Stimulated activated CD4-positive, alpha-beta T cell treated with anti-CD3 and anti-CD28 coated beads, Interleukin-4, amount 100 ng/mL, for 4 hours (primary cell): Measurements from ENCODE around the gene PTPRH.

Source experiments
- DNase-seq, 2 experiments: peaks; one replicate each; pipeline ENCODE4 v3.0.0-alpha.2; 2020

Gene PTPRH, protein sequence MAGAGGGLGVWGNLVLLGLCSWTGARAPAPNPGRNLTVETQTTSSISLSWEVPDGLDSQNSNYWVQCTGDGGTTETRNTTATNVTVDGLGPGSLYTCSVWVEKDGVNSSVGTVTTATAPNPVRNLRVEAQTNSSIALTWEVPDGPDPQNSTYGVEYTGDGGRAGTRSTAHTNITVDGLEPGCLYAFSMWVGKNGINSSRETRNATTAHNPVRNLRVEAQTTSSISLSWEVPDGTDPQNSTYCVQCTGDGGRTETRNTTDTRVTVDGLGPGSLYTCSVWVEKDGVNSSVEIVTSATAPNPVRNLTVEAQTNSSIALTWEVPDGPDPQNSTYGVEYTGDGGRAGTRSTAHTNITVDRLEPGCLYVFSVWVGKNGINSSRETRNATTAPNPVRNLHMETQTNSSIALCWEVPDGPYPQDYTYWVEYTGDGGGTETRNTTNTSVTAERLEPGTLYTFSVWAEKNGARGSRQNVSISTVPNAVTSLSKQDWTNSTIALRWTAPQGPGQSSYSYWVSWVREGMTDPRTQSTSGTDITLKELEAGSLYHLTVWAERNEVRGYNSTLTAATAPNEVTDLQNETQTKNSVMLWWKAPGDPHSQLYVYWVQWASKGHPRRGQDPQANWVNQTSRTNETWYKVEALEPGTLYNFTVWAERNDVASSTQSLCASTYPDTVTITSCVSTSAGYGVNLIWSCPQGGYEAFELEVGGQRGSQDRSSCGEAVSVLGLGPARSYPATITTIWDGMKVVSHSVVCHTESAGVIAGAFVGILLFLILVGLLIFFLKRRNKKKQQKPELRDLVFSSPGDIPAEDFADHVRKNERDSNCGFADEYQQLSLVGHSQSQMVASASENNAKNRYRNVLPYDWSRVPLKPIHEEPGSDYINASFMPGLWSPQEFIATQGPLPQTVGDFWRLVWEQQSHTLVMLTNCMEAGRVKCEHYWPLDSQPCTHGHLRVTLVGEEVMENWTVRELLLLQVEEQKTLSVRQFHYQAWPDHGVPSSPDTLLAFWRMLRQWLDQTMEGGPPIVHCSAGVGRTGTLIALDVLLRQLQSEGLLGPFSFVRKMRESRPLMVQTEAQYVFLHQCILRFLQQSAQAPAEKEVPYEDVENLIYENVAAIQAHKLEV

DNA sequence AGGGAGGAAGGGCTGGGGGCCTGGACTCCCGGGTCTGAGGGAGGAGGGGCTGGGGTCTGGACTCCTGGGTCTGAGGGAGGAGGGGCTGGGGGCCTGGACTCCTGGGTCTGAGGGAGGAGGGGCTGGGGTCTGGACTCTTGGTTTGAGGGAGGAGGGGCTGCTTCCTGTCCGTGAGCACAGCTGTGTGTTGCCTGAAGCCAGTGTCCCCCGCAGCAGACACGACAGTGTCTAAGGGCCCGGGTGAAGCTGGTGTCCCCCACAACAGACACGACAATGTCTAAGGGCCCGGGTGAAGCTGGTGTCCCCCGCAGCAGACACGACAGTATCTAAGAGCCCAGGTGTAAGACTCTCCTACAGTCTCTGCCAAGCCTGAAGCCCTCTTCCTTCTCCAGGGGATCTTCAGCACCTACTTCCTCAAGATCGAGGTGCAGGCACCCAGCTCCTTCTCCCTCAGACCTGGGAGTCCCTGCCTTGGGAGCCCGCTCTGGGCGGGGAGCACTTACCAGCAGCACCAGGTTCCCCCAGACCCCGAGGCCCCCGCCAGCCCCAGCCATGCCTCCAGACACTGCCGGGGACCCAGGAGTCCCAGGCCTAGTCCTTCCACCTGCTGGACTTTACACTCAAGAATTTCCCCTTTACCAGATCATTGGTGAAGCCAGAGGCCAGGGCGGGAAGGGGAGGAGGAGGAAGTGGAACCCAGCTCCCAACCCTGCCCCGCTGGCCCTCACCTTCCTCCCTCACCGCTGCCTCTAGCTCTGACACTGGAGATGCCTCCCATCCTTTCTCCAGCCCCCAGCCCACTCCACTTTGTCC, at the start of gene PTPRH:
PTPRH (minus strand) TSS at position 622 of the 813 bp plus-strand sequence; CDS start at position 554, 68 bp downstream.
- DNase-seq: no peak

DNA sequence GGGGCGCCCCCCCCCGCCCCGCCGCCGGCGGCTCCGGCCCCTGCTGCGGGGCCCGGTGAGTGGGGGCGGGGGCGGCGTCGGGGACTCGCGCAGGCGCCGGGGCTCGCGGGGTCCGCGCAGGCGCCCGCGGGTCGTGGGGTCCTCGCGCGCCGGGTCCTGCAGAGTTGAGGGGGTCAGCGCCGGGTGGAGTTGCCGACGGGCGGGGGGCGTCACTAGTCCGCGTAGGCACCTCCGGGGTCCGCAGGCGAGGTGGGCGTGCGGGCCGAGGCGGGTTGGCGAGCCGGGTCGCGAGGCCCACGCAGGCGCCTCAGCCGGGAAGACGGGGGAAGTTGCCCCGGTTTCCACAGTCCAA, 49.2 kb upstream of the PTPRH start:
- peak; percentile 23 to 64 for DNase-seq

DNA sequence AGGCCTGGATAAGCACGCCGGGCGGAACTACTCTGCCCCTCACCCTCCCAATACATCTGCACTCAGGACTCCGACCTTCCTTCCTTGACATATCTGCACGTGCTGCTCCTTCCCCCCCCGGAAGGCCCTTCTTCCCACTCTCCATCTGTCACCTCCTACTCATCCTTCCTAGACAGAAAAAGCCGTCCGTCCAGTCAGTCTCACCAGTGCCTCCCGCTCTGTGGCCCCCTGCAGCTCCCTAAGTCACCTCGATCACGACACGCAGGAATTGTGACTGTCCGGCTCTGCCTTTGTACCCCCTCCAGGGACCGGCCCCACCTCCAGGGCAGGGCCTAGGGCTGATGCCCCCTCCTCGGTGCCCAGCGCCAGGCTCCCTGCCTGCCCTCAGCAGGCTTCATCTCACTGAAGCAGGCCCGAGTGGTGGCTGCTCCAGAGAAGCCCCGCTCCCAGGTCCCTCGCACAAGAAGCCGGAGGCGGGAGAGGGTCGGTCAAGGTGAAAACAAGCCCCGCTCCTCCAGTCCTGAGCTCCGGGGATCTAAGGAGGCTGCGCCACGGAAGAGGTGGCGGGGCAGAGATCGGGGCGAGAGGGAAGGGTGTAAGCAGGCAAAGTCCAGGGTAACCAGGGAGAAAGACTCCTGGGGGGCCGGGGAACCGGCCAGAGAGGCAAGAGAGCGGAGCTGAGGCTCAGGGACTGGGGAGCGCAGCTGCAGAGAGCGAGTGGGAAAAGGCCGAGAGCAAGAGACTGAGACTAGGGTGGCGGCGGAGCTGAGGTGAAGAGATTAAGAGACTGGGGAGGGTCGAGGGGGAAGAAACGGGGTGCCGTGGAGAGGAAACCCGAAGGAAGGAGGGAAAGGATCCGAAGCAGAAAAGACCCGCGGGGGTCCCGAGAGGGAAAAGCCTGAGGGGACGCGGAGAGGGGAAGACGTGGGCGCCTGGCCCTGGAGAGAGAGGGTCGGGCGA, 48.4 kb upstream of the PTPRH start:
- peak; percentile 22 to 30 for DNase-seq

DNA sequence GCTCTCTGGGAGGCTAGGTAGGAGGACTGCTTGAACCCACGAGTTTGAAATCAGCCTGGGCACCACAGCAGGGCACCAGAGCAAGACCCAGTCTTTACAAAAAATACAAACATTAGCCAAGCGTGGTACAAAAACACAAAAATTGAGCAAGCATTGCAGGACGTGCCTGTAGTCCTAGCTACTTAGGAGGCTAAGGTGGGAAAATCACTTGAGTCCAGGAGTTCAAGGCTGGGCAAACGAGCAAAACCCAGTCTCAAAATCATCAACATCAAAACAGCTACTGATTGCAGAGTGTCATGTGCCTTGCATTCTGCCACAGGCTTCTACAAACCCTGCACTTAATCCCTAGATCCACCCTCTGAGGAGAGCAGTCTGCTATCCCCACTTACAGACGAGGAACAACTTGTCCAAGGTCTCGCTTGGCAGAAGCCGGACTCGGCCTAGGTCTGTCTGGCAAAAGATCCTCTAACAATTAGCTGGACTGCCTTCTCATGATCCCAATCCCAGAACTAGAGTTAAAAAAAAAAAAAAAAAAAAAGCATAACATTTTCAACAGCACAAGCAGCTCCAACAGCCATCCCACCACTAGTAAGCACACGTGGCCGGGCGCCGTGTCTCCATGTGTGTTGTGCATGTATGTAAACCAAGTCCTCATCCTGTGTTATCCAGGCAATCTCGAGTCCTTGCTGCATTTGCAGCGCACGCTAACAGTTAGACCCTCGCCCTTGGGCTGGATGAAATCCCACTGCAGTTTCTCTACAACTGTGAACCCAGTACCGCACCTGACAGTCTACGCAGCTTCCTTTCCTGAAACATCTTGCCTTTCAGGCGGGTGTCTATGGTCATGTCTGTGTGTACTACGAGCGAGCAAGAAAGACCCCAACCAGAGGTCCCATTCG, 47.5 kb upstream of the PTPRH start:
- no peak for DNase-seq

DNA sequence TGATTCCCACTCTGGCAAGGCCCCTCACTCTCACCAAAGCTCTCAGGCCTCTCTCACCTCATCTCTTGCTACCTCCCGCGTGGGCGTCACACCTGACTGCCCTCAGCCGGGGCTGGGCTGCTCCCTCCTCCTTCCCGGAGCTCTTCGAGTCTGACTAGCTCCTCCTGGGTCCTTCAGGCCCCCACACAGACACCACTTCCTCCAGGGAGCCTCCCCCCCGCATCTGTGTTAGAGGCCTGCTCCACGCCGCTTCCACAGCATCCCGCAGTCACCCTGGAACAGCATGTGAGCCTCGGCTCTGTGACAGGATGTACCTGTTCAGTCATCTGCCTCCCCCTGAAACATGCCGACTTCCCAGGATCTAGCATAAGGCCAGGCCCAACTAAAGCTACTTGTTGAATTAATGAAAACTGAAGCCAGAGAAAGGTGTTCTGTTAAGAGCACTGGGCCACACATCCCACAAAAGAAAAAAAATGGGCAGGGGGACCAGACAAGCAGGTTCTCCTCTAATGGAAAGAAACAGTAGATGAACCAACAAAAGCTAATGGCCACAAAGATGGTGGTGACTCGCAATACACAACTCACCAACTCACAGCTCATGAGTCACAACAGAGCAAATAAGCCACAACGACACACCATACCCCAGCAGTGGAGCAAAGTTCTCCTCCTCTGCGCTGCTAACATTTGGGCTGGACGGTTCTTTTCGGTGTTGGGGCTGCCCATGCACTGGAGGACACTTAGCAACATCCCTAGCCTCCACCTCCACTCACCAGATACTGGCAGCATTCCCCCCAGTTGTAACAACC, 46.5 kb upstream of the PTPRH start:
- peak; percentile 55 to 58 for DNase-seq

DNA sequence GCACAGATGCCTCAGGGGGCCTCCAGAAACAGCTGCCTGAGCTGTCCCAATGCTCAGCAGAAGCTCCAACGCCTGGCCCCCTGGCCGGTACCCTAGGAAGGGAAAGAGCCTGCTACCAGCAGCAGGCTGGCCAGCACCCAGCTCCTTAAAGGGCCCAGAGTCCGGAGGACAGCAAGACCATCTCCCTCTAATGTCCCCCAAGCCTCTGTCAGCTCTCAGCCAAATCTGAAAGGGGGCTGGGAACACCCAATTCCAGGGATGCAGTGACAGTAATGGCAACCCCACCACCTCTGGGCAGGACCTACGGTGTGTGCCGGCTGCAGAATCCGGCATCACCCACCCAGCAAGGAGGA, 45.3 kb upstream of the PTPRH start:
- DNase-seq: no peak

DNA sequence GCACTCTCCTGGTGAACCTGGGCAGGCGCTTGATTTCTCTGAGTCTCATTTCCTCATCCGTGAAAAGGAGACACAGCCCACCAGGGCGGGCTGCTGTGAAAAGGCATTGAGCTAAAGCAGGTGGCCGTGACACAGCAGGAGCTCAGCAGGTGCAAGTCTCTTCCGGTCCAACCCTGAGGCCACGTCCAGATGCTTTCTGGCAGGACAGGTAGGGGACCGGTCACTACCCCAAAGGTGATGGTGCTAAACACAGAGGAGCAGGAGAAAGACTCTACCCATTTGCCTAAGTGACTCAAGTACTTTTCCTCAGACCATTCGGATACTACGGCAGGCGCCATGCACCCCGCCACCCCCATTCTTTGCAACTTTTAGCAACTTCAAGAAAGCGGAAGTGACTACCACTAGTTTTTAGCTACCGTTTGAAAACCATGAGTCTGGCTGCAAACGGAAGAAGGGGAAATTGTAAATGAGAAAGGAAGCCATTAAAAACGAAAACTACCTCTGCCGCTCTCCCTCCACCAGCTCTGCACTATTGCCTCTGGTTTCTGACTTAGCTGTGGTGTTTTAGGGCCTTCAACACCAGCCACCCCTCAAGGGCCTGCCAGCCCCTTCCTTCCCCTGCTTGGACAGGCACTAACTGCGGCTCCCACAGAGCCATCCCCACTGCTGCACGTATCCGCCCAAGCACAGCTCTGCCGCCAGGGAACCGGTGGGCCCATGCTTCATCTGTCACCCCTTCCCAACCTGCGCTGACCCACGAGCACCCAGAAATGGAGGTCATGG, 44.7 kb upstream of the PTPRH start:
- DNase-seq: peak; percentile 38 to 65

DNA sequence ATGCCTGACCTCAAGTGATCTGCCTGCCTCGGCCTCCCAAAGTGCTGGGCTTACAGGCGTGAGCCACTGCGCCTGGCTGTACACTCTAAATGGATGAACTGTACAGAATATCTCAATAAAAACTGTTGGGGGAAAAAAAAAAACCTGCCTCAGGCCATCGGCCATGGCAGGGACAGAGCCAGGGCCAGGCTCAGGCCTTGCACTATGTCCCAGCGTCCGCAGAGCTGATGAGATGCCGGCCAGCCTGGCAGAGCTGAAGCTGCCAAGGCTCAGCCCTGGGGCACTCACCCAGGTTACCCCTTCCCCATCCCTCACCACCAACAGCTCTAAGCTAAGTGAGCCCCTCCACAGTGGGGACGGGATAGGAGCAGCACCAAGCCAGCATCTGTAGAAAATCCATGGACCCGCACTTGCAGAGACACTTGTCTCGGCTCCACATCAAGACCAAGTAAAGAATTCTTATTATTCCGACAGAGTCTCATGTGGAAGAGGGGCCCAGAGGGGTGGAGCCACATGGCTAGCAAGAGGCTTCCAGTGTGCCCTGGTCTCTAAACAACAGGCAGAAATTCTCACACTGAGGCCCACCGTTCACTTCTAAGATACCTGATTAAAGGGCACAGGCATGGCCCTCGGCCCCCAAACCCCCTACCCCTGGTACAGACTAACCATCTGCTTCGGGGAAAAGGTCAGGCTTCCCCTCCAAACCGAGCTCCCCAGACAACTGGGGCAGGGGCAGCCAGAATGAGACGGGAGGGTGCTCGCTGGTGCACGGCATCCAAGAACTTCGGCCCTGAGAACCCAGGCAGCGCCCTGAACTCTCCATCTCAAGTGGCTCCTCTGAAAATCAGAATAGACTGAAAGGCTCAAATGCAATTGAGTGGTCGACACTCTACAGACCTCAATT, 43.7 kb upstream of the PTPRH start:
- DNase-seq: no peak

DNA sequence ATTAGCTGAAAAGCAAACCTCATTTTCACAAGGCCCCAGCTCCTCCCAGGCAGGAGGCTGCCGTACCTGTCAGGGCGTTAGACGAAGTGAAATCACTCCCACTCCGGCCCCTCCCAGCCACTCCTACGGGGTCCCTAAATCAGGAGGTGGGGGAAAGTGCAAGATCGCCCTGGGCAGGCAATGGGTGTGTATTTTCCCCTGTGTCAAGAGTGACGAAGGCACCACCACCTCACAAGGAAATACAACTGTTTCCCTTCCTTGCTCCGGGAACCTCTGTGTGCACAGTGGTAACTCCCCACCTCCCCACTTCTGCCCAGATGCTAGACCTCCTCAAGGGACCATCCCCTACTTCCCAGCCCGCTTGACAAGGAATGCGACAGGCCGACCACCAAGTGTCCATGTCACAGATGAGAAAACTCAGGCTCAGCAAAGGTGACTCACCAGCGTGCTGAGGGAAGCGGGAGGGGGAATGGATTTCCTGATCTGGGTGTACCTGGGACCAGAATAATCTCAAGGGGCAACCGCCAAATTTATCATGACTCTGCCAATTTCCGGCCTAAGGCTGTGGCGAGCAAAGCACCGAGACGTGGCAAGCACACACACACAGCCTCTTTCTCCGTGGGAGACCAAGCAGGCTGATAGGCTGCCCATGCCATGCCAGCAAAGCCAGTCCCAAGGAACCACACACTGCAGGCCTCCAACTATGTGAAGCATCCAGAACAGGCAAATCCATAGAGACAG, 42.2 kb upstream of the PTPRH start:
- peak; percentile 29 to 61 for DNase-seq

DNA sequence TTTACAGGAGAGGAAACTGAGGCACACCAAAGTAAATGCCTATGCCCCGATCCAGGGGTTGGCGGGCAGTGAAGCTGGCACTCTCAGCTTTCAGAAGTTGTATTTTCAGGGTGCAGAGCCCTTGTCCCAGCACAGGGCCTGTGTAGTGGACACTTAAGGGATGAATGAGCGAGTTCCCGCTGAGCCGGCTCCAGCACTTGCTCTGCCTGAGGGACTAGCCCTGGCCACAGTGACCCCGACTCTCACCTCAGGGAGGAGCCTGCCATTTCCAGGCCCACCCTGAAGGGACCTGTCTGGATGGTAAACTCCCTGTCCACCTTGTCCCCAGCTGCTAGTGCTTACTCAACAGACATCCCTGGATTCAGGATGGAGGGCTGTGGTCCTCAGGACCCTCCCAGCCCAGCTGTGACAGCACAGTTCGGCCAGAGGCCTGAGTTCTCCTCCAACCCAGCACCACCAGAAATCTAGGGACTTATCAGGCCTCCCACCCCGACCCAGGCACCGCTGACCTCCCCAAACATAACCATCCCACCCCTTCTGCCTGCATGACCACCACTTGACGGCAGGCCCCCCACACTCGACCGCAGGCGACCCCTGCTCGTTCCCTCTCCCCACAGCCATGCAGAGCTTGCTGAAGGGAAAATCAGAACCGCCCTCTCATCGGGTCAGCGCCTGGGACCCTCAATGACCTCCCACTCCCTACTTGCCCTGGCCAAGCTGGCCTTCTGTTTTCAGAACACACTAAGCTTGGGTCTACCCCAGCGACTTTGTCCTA, 41.1 kb upstream of the PTPRH start:
- DNase-seq: no peak

DNA sequence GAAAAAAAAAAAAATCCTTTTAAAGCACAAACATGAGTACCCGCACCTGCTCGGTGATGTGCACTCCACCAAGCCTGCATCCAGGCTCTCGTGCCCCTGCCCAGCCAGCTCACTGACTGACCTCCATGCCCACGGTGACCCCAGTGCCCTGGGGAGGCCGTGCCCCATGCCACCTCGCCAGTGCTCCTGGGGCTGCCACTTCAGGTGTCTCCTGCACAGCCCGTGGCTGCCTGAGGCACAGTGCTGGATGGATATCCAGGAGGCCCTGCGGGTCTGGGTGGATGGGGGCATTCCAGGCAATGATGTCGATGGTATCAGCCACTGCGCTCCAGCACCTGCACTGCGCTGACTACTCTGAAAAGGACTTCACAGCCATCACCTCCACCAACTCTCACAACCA, 40.5 kb upstream of the PTPRH start:
- no peak for DNase-seq

DNA sequence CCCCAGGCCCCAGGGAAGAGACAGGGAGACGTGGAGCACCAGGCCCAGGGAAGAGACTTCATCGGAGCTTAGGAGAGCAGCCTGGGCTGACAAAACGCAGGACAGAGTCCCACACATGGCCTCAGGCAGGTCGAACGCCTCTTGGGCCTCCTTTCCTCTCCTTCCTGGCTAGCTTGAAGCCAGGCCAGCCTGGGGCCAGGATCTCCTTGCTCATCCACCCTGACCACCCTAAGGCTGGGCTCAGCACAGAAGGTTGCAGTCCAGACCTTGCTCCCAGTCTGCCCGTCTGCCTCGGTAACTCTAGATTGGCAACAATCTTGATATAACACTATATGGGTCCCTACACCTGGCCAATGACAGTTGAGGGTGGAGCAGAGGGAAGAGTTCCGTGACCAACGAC, 39.4 kb upstream of the PTPRH start:
- no peak for DNase-seq

DNA sequence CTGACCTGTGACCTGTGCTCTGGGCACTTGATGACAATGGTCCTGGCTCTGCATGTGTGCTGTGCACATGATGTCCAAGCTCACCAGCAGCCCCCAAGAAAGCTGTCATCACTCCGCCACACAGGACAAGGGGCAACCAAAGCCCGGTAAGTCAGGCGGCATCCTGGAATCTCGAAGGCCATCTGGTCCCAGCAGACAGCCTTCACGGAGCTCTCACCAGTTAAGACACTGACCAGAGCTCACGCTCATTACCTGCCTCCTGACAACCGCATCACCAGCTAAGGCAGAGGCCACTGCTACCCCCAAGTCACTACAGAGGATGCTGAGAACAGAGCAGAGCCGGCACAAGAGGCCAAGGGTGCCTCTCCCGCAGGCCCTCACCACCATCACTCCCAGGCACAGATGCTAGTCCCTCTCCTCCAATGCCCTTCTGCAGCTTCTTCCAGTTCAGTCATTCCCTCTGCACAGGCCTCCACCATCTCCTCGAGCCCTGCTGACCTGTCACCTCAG, 38.9 kb upstream of the PTPRH start:
- no peak for DNase-seq

DNA sequence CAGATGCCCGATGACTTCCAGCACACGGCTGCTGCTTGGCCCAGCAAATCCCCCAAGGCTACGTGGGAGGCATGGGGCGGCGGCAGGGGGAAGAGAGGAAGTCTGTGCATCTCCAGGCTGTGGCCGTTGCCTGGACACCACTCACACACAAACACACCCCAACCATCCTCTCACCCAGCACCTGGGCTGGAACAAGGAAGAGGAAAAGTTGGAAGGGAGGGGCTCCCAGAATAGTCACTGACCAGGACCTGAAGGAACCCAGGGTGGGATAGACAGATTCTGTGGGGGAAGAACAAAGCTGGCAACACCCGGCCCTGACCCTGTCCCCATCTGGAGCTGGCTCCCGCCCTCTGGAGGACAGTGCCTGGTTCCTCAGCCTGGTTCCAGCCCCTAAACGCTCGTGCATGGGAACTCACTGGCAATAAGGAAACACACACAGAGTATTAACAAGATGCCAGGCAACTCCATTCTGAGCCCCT, 38.4 kb upstream of the PTPRH start:
- DNase-seq: no peak
